HG02571 (cell line): ENCODE results near the gene TLE1.

Source experiments
- ATAC-seq: cut with Tn5 transposase; IDR thresholded peaks from one replicate; pipeline ENCODE4 v1.9.1; 2021; ENCODE audit warnings: mild to moderate bottlenecking, moderate library complexity; ENCODE audit not compliant: unreplicated experiment

The TLE1 gene

GRCh38 chr9:81686614-81687520 is 2.5 kb downstream of the TLE1 start:
- no peak for ATAC-seq

- ATAC-seq, result no peak
Measured at GRCh38 chr9:81685763-81686613, 3.4 kb downstream of the TLE1 start.

DNA sequence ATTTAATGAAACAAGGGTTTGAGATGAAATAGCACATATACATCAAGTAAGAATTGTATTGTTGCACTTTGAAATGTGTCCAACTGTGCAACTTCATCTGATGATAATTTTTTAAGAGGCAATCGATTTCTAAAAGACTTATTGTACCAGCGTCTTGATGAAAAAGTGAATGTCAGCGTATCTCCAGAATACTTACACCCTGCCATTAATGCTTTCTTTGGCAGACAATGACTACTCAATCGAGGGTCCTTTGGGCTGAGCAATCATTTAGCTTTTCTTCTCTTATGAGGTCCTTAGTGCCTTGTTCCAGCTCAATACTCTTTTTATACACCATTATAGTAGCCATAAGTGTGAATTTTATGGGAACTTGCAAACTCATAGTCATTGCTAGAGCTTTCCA is 4.7 kb downstream of the TLE1 start:
- ATAC-seq, result no peak

DNA sequence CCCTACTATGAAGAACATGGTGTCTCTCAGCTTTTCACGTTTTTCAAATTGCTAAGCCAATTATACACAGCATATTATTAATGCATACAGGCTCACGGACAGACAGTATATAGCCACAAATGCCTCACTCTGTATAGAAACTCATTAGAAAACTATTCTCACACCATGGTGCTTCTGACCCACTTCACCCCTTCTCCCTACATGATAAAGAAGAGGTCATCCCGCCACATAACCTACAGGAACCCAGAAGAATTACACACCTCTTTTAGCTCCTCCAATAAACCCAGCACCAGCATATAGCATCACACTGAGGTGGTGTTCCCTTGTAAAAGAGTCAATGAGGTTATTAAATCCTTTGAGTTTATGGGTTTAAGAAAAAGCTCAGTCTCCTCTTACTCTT is 5.6 kb downstream of the TLE1 start:
- no peak for ATAC-seq

- ATAC-seq, result no peak
Measured at GRCh38 chr9:81683238-81683637, 6.1 kb downstream of the TLE1 start.

- ATAC-seq, result no peak
Measured at GRCh38 chr9:81682797-81683196, 6.5 kb downstream of the TLE1 start.

DNA sequence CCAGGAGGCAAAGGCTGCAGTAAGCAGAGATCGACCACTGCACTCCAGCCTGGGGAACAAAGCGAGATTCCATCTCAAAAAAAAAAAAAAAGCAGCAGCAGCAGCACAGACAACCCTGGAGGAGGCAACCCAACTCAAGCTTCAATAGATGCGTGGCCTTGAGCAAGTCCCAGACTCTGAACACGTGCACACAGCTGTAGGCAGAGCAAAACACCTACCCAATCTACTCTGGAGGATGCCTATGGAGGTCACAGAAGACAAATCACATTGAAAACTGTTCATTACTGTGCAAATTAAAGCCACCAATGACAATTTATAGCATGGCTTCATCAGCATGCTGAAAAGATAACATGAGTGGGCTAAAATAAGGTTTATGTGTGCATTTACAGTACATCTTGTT is 7.2 kb downstream of the TLE1 start:
- no peak for ATAC-seq

DNA sequence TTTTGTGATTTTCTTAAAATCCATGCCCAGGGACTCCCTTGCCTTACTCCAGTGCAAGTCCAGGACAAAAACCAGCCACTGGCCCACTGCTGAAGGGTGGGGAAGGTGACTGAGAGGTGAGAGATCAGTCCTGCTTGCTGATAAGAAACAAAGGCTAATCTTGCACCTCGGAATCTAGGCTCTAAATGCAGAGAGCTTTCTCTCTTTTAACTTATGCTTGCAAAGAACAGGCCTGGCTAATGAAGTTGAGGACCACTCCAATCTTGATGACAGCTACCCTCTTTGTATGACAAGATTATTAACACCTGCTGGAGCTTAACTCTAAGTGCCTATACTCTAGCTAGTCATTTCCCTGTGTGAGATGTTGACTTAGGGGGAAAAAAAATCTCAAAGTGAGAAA is 8.8 kb downstream of the TLE1 start:
- ATAC-seq, result no peak

GRCh38 chr9:81680006-81680405 is 9.3 kb downstream of the TLE1 start:
- no peak for ATAC-seq

GRCh38 chr9:81678088-81678487 is 11.3 kb downstream of the TLE1 start:
- ATAC-seq, result no peak

- no peak for ATAC-seq
Measured at GRCh38 chr9:81676395-81676794, 13.0 kb downstream of the TLE1 start.

DNA sequence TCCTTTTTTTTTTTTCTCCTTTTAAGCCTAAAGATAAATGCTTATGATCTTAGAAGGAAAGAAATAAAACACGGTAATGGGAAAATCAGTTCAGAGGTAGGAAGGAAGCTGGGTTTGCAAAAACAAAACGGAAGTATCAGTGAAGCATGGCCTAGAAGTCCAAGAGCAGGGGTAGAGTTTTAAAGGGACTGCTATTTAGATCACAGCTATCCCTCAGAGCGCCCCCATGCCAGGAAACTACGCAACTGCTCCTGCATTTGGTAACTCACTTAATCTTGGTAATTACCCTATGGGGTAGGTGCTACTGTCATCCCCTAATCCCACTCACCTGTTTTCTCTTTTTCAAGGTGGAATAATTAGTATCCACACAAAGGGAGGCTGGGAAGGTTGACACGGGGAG is 16.0 kb downstream of the TLE1 start:
- ATAC-seq, result no peak

DNA sequence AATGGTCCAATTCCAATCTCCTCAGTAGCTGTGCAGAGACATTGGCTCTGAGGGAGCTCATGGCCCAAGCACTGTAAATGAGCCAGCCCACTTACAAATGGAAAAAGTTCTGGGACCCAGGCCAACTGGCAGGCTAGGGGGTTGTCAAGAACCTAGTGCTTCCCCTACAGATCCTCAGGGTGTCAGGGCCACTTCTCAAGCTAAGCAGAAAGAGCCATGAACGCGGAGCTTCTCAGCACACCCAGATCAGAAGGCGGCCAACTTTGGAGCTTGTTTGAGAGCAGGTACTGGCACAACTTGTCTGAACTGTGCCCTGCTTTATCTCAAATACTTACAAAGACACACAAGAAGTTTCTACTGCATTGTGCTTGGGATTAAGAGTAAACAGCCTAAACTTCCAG is 17.5 kb downstream of the TLE1 start:
- no peak for ATAC-seq

- no peak for ATAC-seq
Measured at GRCh38 chr9:81669866-81670265, 19.5 kb downstream of the TLE1 start.

GRCh38 chr9:81669041-81669651 is 20.2 kb downstream of the TLE1 start:
- ATAC-seq, result no peak

DNA sequence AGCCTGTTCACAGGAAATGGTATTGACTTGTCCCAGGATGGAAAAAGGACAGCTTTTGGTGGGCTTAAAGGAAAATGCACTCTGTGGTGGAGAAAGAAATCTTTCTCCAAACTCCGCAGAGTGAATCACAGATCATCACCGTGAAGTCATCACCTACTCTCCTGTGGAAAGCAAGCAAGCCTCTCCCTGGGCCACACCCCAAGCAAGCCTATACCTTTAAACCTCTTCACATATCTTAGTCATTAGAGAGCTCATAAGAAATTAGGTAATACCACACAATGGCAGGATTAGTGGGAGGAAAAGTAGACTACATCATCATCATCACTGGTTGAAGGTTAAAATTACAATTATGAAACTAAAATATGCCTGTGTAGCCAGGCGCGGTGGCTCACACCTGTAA is 23.2 kb downstream of the TLE1 start:
- no peak for ATAC-seq

DNA sequence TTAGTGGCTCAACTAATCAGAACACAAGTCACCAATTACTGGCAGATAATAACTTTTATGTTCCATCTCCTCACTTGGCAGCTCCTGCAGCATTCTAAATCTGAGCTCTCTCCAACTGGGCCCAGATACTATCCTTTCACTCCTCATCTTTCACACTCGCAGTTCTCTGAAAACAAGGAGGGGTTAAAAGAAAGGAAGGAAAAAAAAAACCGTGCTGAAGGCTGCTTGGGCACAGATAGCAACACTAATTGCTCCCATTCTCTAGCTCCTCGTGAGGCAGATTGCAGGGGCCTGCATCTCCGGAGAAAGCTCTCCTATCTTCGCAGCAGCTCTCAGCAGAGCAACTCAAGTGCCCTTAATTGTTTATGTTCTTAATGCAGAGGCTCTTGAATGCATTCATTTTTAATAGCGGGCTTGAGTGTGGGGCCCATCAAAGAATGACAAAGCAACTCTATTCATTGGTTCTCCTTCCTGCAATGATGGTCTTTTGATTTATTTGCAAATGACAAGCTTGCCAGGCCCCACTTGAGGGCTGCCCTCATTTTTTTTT is 23.9 kb downstream of the TLE1 start:
- ATAC-seq, result no peak

- ATAC-seq, result no peak
Measured at GRCh38 chr9:81664638-81665222, 24.6 kb downstream of the TLE1 start.

- no peak for ATAC-seq
Measured at GRCh38 chr9:81661339-81661738, 28.0 kb downstream of the TLE1 start.

DNA sequence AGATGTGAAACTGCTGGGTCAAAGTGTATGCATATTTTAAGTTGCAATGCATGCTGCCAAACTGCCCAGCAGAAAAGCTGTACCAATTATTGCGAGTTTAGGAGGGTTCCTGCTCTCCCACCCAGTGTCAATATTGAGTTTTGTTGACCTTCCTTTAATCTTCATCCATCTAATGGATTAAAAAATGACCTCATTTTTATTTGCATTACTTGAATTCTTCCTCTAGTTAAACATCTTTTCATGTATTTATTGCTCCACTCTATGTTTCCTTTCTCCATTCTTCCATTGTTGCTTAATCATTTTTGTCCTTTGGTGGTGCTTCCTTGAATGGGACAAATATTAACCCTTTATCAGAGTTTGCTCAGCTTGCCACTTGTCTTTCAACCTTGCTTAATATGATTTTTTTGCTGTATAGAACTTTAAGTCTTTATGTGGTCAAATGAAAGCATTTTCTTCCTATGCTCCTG is 32.4 kb downstream of the TLE1 start:
- ATAC-seq, result no peak

- peak; percentile 89 for ATAC-seq
Measured at GRCh38 chr9:81656004-81656403, 33.3 kb downstream of the TLE1 start.
